GM12878 (cell line): ENCODE results near the gene TFPI2. TPM values are rescaled to one million over a fixed set of nuclear protein-coding genes. Genes with fewer than 3 reads are reported as not detected.

Source experiments
- ATAC-seq: fragments of 200-7000 bp; cut with Tn5 transposase; 3 replicates; pipeline ENCODE4 v1.9.1; 2020; ENCODE audit warnings: mild to moderate bottlenecking, moderate library complexity
- BruUV-seq: library from RNA; stranded (reverse); fragments of 400-500 nt; replicated peaks from 2 replicates; lab custom pipeline; 2021; lab: Mats Ljungman, UMichigan
- CTCF ChIA-PET: fragments of 300-600 bp; sonication (Branson Sonifier 250); formaldehyde crosslinking; extraction: SDS; loops from one replicate; lab custom pipeline; 2021; ENCODE audit warnings: inconsistent platforms; lab: Yijun Ruan, JAX
- POLR2A ChIA-PET: fragments of 350-600 bp; formaldehyde crosslinking; extraction: SDS; loops from one replicate; lab custom pipeline; 2021; ENCODE audit warnings: inconsistent platforms; lab: Charles Lee
- RAD21 ChIA-PET: fragments of 300-600 bp; sonication (Branson Sonifier 250); formaldehyde crosslinking; loops from one replicate; lab custom pipeline; 2023; ENCODE audit warnings: antibody characterized with exemption; ENCODE audit not compliant: unreplicated experiment; lab: Charles Lee
- SMC1A ChIA-PET: fragments of 300-600 bp; sonication (Branson Sonifier 250); formaldehyde crosslinking; loops from one replicate; lab custom pipeline; 2023; ENCODE audit not compliant: unreplicated experiment, uncharacterized antibody; lab: Charles Lee
- DNase-seq: peaks from one replicate; pipeline ENCODE4 v3.0.0-alpha.2; 2011; ENCODE audit warnings: low read depth, low spot score
- FAIRE-seq: peaks from 3 replicates; lab custom pipeline; 2011; peaks lifted over from hg19 to GRCh38; lab: Jason Lieb, UNC
- H2AFZ ChIP-seq: 2 replicates; pipeline ENCODE4 v1.6.0; 2011; ENCODE audit warnings: low read depth, low read length, control low read depth; ENCODE audit not compliant: control insufficient read depth
- H3K27ac ChIP-seq: 2 replicates; pipeline ENCODE4 v1.5.1; 2011; ENCODE audit warnings: control low read depth; ENCODE audit not compliant: control insufficient read depth, insufficient read depth
- H3K27me3 ChIP-seq, 2 experiments: replicated peaks in 1 of 2; 2 replicates each; pipeline versions ENCODE4 v1.6.0 to v1.6.1; 2011; ENCODE audit warnings: low read length in 1 of 2; ENCODE audit not compliant: control insufficient read depth in 2 of 2, insufficient read depth in 2 of 2
- H3K36me3 ChIP-seq, 2 experiments: 2 replicates each; pipeline ENCODE4 v1.5.1; 2011; ENCODE audit warnings: low read length in 1 of 2; ENCODE audit not compliant: control insufficient read depth in 2 of 2, insufficient read depth in 2 of 2
- H3K4me1 ChIP-seq: 2 replicates; pipeline ENCODE4 v1.6.1; 2011; ENCODE audit warnings: mild to moderate bottlenecking, low read length, moderate library complexity, mixed read lengths; ENCODE audit not compliant: control insufficient read depth, insufficient read depth
- H3K4me2 ChIP-seq: 2 replicates; pipeline ENCODE4 v1.6.0; 2011; ENCODE audit warnings: control low read depth; ENCODE audit not compliant: control insufficient read depth, insufficient read depth
- H3K4me3 ChIP-seq: fragments of 200-600 bp; sonication (generic); 2 replicates; pipeline ENCODE4 v1.5.1; 2016
- H3K79me2 ChIP-seq: 2 replicates; pipeline ENCODE4 v1.6.0; 2011; ENCODE audit warnings: low read length; ENCODE audit not compliant: control insufficient read depth, insufficient read depth
- H3K9ac ChIP-seq: 2 replicates; pipeline ENCODE4 v1.8.0; 2011; ENCODE audit warnings: low read length, control low read depth, mixed read lengths; ENCODE audit not compliant: control insufficient read depth, insufficient read depth
- H3K9me3 ChIP-seq: replicated peaks from 3 replicates; pipeline ENCODE4 v1.5.1; 2011; ENCODE audit warnings: mild to moderate bottlenecking, low read length; ENCODE audit not compliant: control insufficient read depth, insufficient read depth
- H4K20me1 ChIP-seq: 2 replicates; pipeline ENCODE4 v1.6.0; 2011; ENCODE audit not compliant: control insufficient read depth, insufficient read depth
- ETV6 ChIP-seq, 2 experiments: fragments of 450-650 bp in 1 of 2; IDR thresholded peaks in 1 of 2; conservative IDR thresholded peaks in 1 of 2; 2 replicates each; pipeline ENCODE4 v1.6.1; 2014; ENCODE audit warnings: antibody characterized with exemption in 1 of 2, borderline replicate concordance in 1 of 2, low read depth in 1 of 2, mild to moderate bottlenecking in 1 of 2, moderate library complexity in 1 of 2
- HDGF ChIP-seq: fragments of 450-650 bp; IDR thresholded peaks from 2 replicates; pipeline ENCODE4 v1.6.1; 2016; ENCODE audit warnings: antibody characterized with exemption
- MYC ChIP-seq: IDR thresholded peaks from 2 replicates; pipeline ENCODE4 v1.6.1; 2011; ENCODE audit warnings: mild to moderate bottlenecking, low read length, moderate library complexity, inconsistent platforms; ENCODE audit not compliant: insufficient read depth, insufficient replicate concordance, insufficient read length, severe bottlenecking
- NFYB ChIP-seq: IDR thresholded peaks from 2 replicates; pipeline ENCODE4 v1.6.1; 2011; ENCODE audit warnings: low read depth, mild to moderate bottlenecking, low read length, improper control_type of control experiment, moderate library complexity; ENCODE audit not compliant: insufficient read depth
- POLR2A ChIP-seq: IDR thresholded peaks from 2 replicates; pipeline ENCODE4 v1.6.1; 2011; ENCODE audit warnings: low read depth, mild to moderate bottlenecking, low read length
- REST ChIP-seq: IDR thresholded peaks from 2 replicates; pipeline ENCODE4 v1.6.1; 2012; ENCODE audit warnings: mild to moderate bottlenecking, low read depth, low read length
- SMAD5 ChIP-seq: IDR thresholded peaks from 2 replicates; pipeline ENCODE4 v1.6.1; 2016; ENCODE audit warnings: antibody characterized with exemption, low read depth
- STAT1 ChIP-seq: fragments of 450-650 bp; conservative IDR thresholded peaks from 2 replicates; pipeline ENCODE4 v1.6.1; 2014; ENCODE audit warnings: antibody characterized with exemption, mild to moderate bottlenecking
- STAT3 ChIP-seq: IDR thresholded peaks from 2 replicates; pipeline ENCODE4 v1.6.1; 2011; ENCODE audit warnings: low read depth, low read length, improper control_type of control experiment
- ZNF274 ChIP-seq: IDR thresholded peaks from one replicate; pipeline ENCODE4 v1.8.0; 2011; ENCODE audit not compliant: insufficient read length, insufficient read depth
- ZNF622 ChIP-seq: fragments of 450-650 bp; IDR thresholded peaks from 2 replicates; pipeline ENCODE4 v1.6.1; 2017; ENCODE audit warnings: mild to moderate bottlenecking, inconsistent platforms
- WGBS: methylation state at CpG from one replicate; pipeline ENCODE4 v1.1.6; 2016; ENCODE audit warnings: low lambda C conversion rate; ENCODE audit not compliant: insufficient replicate concordance, insufficient coverage; ENCODE audit errors: missing lambda C conversion rate; 5-methylcytosine and 5-hydroxymethylcytosine counted together
- in situ Hi-C: fragments of 300-500 bp; cut with MboI; formaldehyde crosslinking; loops from 9 replicates; pipeline ENCODE4 v1.14.3; 2018; ENCODE audit warnings: mixed read lengths
- intact Hi-C: fragments of 100-400 bp; cut with micrococcal nuclease; formaldehyde crosslinking; loops from one replicate; pipeline ENCODE4 v1.14.2; 2022; ENCODE audit not compliant: unreplicated experiment
- polyA plus RNA-seq, 11 experiments: library from polyadenylated mRNA; depleted of rRNA in 4 of 11; unstranded in 6 of 11; stranded (reverse) in 5 of 11; fragments of >200 nt; fragmentation: Nextera tagmentation in 4 of 11; fragmentation: Illumina TruSeq in 1 of 11; extraction: Ambion mirVana in 4 of 11; extraction: Trizol in 1 of 11; gene quantifications; 1 replicate in 1 of 11; 2 replicates in 10 of 11; pipeline versions ENCODE4 v1.2.1 to v1.2.3, GENCODE V29; 2011 to 2016; ENCODE audit warnings: inconsistent platforms in 2 of 11, missing spikeins in 2 of 11, low read depth in 1 of 11
- total RNA-seq, 4 experiments: library from RNA; depleted of rRNA in 3 of 4; stranded (reverse); fragments of >200 nt in 3 of 4; fragmentation: Illumina TruSeq in 1 of 4; extraction: Trizol in 1 of 4; gene quantifications; 2 replicates each; pipeline versions ENCODE4 v1.2.1 to v1.2.3, GENCODE V29; 2013 to 2021
- TF ChIP-seq, protein P1 (sequence below): IDR thresholded peaks from 2 replicates; pipeline ENCODE4 v1.6.1; 2012; ENCODE audit warnings: low read depth, low read length, improper control_type of control experiment
- TF ChIP-seq, protein P2 (sequence below): fragments of 450-650 bp; IDR thresholded peaks from 2 replicates; pipeline ENCODE4 v1.6.1; 2017; ENCODE audit warnings: borderline replicate concordance

The TFPI2 gene
- total and polyA plus RNA-seq, 10 of the 15 experiments (the other 5 are each of a cell fraction or from before 2014, with no cell fraction given) = 0.07 to 1.1 (median 0.31) TPM; not detected in 5

DNA sequence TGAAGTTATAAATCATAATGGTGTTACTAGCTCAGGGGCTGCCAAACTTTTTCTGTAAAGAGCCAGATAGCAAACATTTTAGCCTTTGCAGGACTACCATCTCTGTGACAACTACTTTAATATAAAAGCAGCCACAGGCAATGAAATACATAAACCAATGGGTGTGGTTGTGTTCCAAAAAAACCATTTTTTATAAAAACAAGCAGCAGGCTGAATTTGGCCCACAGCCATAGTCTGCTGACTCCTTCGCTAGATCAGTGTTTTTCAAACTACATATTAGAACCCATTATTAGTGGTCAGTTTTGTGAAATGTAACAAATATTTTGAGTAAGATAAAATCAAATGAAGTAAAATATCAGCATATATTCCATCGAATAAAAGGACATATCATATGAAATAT, 44.5 kb upstream of the TFPI2 start:
- no TSS peak for BruUV-seq
- Histone ChIP-seq H3K9me3 (no peaks in the 10 kb centered on the region), H3K27ac (no peak overlapping the region), H4K20me1 (no peaks in the 10 kb centered on the region), H3K9ac (no peak overlapping the region), H2AFZ (no peak overlapping the region), H3K36me3 (no peaks in the 10 kb centered on the region), H3K27me3 (no peaks in the 10 kb centered on the region), H3K4me2 (no peak overlapping the region), H3K4me1 (no peaks in the 10 kb centered on the region), H3K4me3 (no peak overlapping the region), H3K79me2 (no peaks in the 10 kb centered on the region)
- ChIA-PET CTCF (interaction anchor here (0.6 to 0.8 kb wide), 2 partner anchors 32 to 394 kb away, joined by 3 read pairs; no protein-coding TSS in a partner anchor), SMC1A (interaction anchor here (1.3 kb wide), 1 partner anchor 183 kb away, joined by 3 read pairs; no protein-coding TSS in a partner anchor), RAD21 (no interaction called here), POLR2A (no interaction called here)
- no peak for ATAC-seq
- DNase-seq = no peak
- in situ Hi-C loops = no loop called here
- intact Hi-C loops = no loop called here
- FAIRE-seq = no peak
- 37% methylated on average over 2 of the region's 2 CpGs for WGBS
- TF ChIP-seq STAT3 = no peak
- TF ChIP-seq ZNF274 = no peak
- no peak for TF ChIP-seq ZNF622
- no peak for TF ChIP-seq MYC
- no peak for TF ChIP-seq SMAD5
- TF ChIP-seq, protein P1, sequence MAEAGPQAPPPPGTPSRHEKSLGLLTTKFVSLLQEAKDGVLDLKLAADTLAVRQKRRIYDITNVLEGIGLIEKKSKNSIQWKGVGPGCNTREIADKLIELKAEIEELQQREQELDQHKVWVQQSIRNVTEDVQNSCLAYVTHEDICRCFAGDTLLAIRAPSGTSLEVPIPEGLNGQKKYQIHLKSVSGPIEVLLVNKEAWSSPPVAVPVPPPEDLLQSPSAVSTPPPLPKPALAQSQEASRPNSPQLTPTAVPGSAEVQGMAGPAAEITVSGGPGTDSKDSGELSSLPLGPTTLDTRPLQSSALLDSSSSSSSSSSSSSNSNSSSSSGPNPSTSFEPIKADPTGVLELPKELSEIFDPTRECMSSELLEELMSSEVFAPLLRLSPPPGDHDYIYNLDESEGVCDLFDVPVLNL = no peak
- TF ChIP-seq NFYB = no peak
- TF ChIP-seq, all 136 proteins: peak for 0

DNA sequence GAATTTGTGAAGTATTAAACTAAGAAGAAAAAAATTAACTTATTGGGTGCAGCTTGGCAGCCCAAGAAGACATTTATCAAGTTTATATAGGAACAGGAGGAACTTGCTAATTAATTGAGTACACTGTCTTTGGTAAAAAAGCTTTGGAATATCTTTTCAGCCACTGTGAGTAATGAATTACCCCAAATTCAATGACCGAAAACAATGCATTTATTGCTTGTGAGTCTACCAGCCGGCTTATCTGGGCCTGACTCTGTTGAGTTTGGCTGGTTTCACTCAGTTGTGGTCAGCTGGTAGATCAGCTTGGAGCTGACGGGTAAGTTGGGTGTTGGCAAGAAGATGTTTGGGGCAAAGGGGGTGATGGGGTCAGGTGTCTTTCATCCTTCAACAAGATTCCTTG, 42.6 kb upstream of the TFPI2 start:
- H2AFZ ChIP-seq = no peak overlapping the region
- no peak overlapping the region for H3K9ac ChIP-seq
- no peaks in the 10 kb centered on the region for H4K20me1 ChIP-seq
- H3K27ac ChIP-seq = no peak overlapping the region
- no peaks in the 10 kb centered on the region for H3K36me3 ChIP-seq
- no peak for DNase-seq
- no TSS peak for BruUV-seq
- ChIA-PET POLR2A (no interaction called here), RAD21 (no interaction called here), SMC1A (interaction anchor here (1.4 kb wide), 1 partner anchor 11 kb away, joined by 3 read pairs; the partner anchor contains the start of gene GNG11), CTCF (no interaction called here)
- in situ Hi-C loops = no loop called here
- no peaks in the 10 kb centered on the region for H3K4me1 ChIP-seq
- WGBS = 75% methylated on average over 3 of the region's 3 CpGs
- H3K79me2 ChIP-seq = no peaks in the 10 kb centered on the region
- no peak overlapping the region for H3K4me2 ChIP-seq
- H3K27me3 ChIP-seq = no peaks in the 10 kb centered on the region
- no peak for ATAC-seq
- no peak for FAIRE-seq
- no peak overlapping the region for H3K4me3 ChIP-seq
- intact Hi-C loops = no loop called here
- H3K9me3 ChIP-seq = no peaks in the 10 kb centered on the region
- TF ChIP-seq REST = no peak
- TF ChIP-seq, protein P2, sequence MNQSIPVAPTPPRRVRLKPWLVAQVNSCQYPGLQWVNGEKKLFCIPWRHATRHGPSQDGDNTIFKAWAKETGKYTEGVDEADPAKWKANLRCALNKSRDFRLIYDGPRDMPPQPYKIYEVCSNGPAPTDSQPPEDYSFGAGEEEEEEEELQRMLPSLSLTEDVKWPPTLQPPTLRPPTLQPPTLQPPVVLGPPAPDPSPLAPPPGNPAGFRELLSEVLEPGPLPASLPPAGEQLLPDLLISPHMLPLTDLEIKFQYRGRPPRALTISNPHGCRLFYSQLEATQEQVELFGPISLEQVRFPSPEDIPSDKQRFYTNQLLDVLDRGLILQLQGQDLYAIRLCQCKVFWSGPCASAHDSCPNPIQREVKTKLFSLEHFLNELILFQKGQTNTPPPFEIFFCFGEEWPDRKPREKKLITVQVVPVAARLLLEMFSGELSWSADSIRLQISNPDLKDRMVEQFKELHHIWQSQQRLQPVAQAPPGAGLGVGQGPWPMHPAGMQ = no peak
- no peak for TF ChIP-seq ETV6 (conservative IDR thresholded peaks at IDR 0.05 in 1 of 2, IDR thresholded peaks at IDR 0.05 in 1 of 2; ENCODE audit: borderline replicate concordance in 1 of 2, low read depth in 1 of 2)
- TF ChIP-seq HDGF = no peak
- TF ChIP-seq STAT1 = no peak
- TF ChIP-seq POLR2A = no peak
